GM15510 (cell line): Measurements from ENCODE around the gene RNGTT.

Experiments used
- POLR2A ChIP-seq: IDR thresholded peaks from 3 replicates; pipeline ENCODE4 v1.6.1; 2011; ENCODE audit warnings: borderline replicate concordance; ENCODE audit not compliant: insufficient read length; ENCODE audit errors: extremely low read depth

The RNGTT gene

GRCh38 chr6:88984606-88985005, 21.2 kb upstream of the RNGTT start:
- TF ChIP-seq POLR2A, result no peak

- no peak for TF ChIP-seq POLR2A
These were observed 20.7 kb upstream of the RNGTT start for GRCh38 chr6:88984152-88984551.

GRCh38 chr6:88983532-88983931, 20.1 kb upstream of the RNGTT start:
- TF ChIP-seq POLR2A, result no peak

- TF ChIP-seq POLR2A, result no peak
These were observed 19.3 kb upstream of the RNGTT start for GRCh38 chr6:88982720-88983119.

GRCh38 chr6:88975369-88975768, 12.0 kb upstream of the RNGTT start:
- no peak for TF ChIP-seq POLR2A

GRCh38 chr6:88972504-88973423, 9.3 kb upstream of the RNGTT start:
- no peak for TF ChIP-seq POLR2A

GRCh38 chr6:88970301-88970700, 6.9 kb upstream of the RNGTT start:
- no peak for TF ChIP-seq POLR2A

GRCh38 chr6:88967891-88968290, 4.5 kb upstream of the RNGTT start:
- no peak for TF ChIP-seq POLR2A

- no peak for TF ChIP-seq POLR2A
These were observed 2.3 kb upstream of the RNGTT start for GRCh38 chr6:88965691-88966090.

GRCh38 chr6:88964509-88964908, 1.1 kb upstream of the RNGTT start:
- no peak for TF ChIP-seq POLR2A

GRCh38 chr6:88958842-88959241, 4.6 kb downstream of the RNGTT start:
- TF ChIP-seq POLR2A, result no peak

GRCh38 chr6:88953550-88954386, 9.7 kb downstream of the RNGTT start:
- TF ChIP-seq POLR2A, result no peak

- TF ChIP-seq POLR2A, result no peak
These were observed 11.2 kb downstream of the RNGTT start for GRCh38 chr6:88952065-88952704.

- no peak for TF ChIP-seq POLR2A
These were observed 17.9 kb downstream of the RNGTT start for GRCh38 chr6:88945415-88946008.

GRCh38 chr6:88933521-88933920, 29.9 kb downstream of the RNGTT start:
- no peak for TF ChIP-seq POLR2A

- no peak for TF ChIP-seq POLR2A
These were observed 40.5 kb downstream of the RNGTT start for GRCh38 chr6:88922775-88923548.
